ENCODE data around the gene CIB4.

Gene CIB4

DNA sequence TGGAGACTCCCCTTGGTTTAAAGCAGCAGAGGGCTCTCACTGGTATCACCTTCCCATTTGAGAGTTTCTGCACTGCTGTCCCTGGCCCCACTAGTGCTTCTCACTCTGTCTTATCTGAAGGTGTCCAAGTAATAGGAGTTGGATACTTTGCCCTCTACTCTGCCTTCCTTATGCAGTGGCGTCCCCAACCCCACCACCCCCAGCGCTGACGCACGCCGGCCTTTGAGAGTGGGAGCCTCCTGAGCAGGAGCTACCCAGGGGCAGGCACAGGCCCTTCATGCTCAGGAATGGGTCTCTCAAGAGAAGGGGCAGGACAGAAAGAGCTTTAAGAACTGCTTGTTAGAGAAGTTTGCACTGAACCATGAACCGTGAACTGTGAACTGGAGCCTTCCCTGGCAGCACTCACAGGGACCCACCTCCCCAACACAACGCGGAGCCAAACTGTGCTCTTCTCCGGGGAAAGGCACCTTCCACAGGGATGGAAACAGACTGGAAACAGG lies 3.3 kb downstream of the CIB4 start:
- no peak overlapping the region for H2AFZ ChIP-seq (ENCODE audit: low read depth, low read length)
- H3K4me2 ChIP-seq (ENCODE audit: insufficient read depth, low read length) = no peak overlapping the region
- no peaks in the 10 kb centered on the region for H3K9me3 ChIP-seq (ENCODE audit: insufficient read depth, low read length, severe bottlenecking)
- no peaks in the 10 kb centered on the region for H3K79me2 ChIP-seq (ENCODE audit: insufficient read depth, low read length)
- no peaks in the 10 kb centered on the region for H3K4me1 ChIP-seq (ENCODE audit: insufficient read depth, low read length)
- no peak overlapping the region for H3K27ac ChIP-seq (ENCODE audit: low read length)
- ATAC-seq (ENCODE audit: insufficient read depth, low read depth) = no peak
- H4K20me1 ChIP-seq (ENCODE audit: insufficient read depth, low read length) = no peaks in the 10 kb centered on the region
- no peaks in the 10 kb centered on the region for H3K36me3 ChIP-seq (ENCODE audit: insufficient read depth, low read length)
- H3K9ac ChIP-seq (ENCODE audit: low read depth, low read length) = no peak overlapping the region
- H3K27me3 ChIP-seq (ENCODE audit: insufficient read depth, low read length, poor library complexity) = peaks cover 30% of the 10 kb centered on the region
- no peak for DNase-seq
- TF ChIP-seq, protein P1, sequence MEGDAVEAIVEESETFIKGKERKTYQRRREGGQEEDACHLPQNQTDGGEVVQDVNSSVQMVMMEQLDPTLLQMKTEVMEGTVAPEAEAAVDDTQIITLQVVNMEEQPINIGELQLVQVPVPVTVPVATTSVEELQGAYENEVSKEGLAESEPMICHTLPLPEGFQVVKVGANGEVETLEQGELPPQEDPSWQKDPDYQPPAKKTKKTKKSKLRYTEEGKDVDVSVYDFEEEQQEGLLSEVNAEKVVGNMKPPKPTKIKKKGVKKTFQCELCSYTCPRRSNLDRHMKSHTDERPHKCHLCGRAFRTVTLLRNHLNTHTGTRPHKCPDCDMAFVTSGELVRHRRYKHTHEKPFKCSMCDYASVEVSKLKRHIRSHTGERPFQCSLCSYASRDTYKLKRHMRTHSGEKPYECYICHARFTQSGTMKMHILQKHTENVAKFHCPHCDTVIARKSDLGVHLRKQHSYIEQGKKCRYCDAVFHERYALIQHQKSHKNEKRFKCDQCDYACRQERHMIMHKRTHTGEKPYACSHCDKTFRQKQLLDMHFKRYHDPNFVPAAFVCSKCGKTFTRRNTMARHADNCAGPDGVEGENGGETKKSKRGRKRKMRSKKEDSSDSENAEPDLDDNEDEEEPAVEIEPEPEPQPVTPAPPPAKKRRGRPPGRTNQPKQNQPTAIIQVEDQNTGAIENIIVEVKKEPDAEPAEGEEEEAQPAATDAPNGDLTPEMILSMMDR (IDR thresholded peaks at IDR 0.05; ENCODE audit: borderline replicate concordance, extremely low read depth, low read length, poor library complexity, severe bottlenecking) = no peak
- TF ChIP-seq EZH2 (IDR thresholded peaks at IDR 0.05; ENCODE audit: borderline replicate concordance, low read depth, low read length, severe bottlenecking) = no peak
- H3K4me3 ChIP-seq (ENCODE audit: low read depth in 1 of 2, low read length in 2 of 2) = no peak overlapping the region

DNA sequence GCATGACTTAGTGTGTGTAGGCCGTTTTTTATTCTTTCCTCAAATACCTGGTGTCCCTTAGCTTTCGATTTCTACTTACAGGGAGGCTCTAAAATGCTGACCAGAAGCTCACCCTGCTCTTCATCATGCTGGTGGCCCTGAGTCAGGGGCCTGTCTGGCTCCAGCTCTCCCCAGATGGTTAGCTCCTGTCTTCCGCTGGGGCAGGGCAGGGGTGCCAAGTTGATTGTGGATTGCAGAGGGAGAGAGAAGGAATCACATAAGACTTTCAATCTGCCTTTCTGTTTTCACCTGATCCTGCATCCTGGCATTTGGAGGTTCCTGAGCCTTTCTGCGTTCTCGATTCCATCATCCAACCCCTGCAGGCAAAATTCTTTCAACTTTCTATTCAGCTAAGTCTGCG lies 4.2 kb downstream of the CIB4 start:
- Histone ChIP-seq H3K9me3 (ENCODE audit: insufficient read depth, low read length, severe bottlenecking) (no peaks in the 10 kb centered on the region), H3K4me3 (ENCODE audit: low read depth in 1 of 2, low read length in 2 of 2) (no peak overlapping the region), H3K36me3 (ENCODE audit: insufficient read depth, low read length) (no peaks in the 10 kb centered on the region), H3K4me1 (ENCODE audit: insufficient read depth, low read length) (no peaks in the 10 kb centered on the region), H4K20me1 (ENCODE audit: insufficient read depth, low read length) (no peaks in the 10 kb centered on the region), H3K9ac (ENCODE audit: low read depth, low read length) (no peak overlapping the region), H3K79me2 (ENCODE audit: insufficient read depth, low read length) (no peaks in the 10 kb centered on the region), H3K27me3 (ENCODE audit: insufficient read depth, low read length, poor library complexity) (peaks cover 30% of the 10 kb centered on the region), H2AFZ (ENCODE audit: low read depth, low read length) (no peak overlapping the region), H3K27ac (ENCODE audit: low read length) (no peak overlapping the region), H3K4me2 (ENCODE audit: insufficient read depth, low read length) (no peak overlapping the region)
- ATAC-seq (ENCODE audit: insufficient read depth, low read depth) = no peak
- DNase-seq = no peak
- no peak for TF ChIP-seq EZH2 (IDR thresholded peaks at IDR 0.05; ENCODE audit: borderline replicate concordance, low read depth, low read length, severe bottlenecking)

DNA sequence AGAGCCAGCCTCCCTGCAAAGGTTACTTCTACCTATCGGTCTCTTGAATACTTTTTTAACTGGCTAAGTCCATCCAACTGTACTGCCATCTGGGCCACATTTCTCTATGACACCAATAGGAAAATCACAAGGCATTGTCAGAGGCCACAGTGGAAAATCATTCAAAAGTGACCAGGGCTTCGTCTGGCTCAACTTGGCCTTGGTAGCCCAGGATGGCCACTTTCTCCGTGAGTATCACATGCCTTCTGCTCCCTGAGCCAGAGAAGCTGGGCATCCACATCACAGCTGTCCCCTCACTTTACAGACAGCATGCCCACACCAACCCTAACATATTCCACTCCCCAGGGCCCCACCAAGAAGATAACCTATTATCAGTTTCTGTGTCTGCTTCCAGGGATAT lies 5.8 kb downstream of the CIB4 start:
- H3K36me3 ChIP-seq (ENCODE audit: insufficient read depth, low read length) = no peaks in the 10 kb centered on the region
- no peaks in the 10 kb centered on the region for H3K4me1 ChIP-seq (ENCODE audit: insufficient read depth, low read length)
- no peaks in the 10 kb centered on the region for H3K9me3 ChIP-seq (ENCODE audit: insufficient read depth, low read length, severe bottlenecking)
- DNase-seq (no peak), ATAC-seq (ENCODE audit: insufficient read depth, low read depth) (no peak)
- no peaks in the 10 kb centered on the region for H3K79me2 ChIP-seq (ENCODE audit: insufficient read depth, low read length)
- H4K20me1 ChIP-seq (ENCODE audit: insufficient read depth, low read length) = no peaks in the 10 kb centered on the region
- H3K27ac ChIP-seq (ENCODE audit: low read length) = no peak overlapping the region
- H3K4me2 ChIP-seq (ENCODE audit: insufficient read depth, low read length) = no peak overlapping the region
- no peak overlapping the region for H3K4me3 ChIP-seq (ENCODE audit: low read depth in 1 of 2, low read length in 2 of 2)
- H3K9ac ChIP-seq (ENCODE audit: low read depth, low read length) = no peak overlapping the region
- TF ChIP-seq, protein P1 (IDR thresholded peaks at IDR 0.05; ENCODE audit: borderline replicate concordance, extremely low read depth, low read length, poor library complexity, severe bottlenecking) = no peak
- no peak for TF ChIP-seq EZH2 (IDR thresholded peaks at IDR 0.05; ENCODE audit: borderline replicate concordance, low read depth, low read length, severe bottlenecking)
- H3K27me3 ChIP-seq (ENCODE audit: insufficient read depth, low read length, poor library complexity) = peaks cover 30% of the 10 kb centered on the region
- no peak overlapping the region for H2AFZ ChIP-seq (ENCODE audit: low read depth, low read length)

DNA sequence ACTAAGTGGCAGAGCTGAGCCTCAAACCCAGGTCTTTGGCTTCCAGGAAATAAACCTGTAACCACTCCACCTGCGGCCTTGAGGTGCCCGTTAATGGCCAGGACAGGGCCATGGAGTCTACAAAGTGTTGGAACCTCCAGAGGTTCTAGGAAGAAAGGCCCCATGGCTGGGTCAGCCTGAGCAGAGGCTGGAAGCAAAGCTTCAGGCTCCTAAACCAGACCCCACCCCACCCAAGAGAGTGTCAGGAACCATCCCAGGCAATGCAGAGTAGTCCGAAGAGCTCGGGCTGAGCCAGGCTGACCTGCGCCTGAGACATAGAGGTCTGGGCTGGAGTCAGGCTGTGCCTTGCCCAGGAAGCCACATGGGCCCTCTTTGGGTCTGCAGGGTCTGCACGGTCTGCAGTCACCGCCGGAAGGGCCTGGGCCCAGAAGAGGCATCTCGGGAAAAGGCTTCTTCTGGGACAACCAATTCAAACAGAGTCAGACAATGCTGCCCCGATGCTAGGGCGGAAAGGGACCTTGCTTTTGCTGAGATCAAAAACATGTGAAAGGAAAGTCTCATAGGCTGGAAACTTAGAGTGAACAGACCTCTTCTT lies 6.4 kb downstream of the CIB4 start:
- Histone ChIP-seq H3K27me3 (ENCODE audit: insufficient read depth, low read length, poor library complexity) (peaks cover 35% of the 10 kb centered on the region), H4K20me1 (ENCODE audit: insufficient read depth, low read length) (no peaks in the 10 kb centered on the region), H3K27ac (ENCODE audit: low read length) (no peak overlapping the region), H3K4me2 (ENCODE audit: insufficient read depth, low read length) (no peak overlapping the region), H3K4me3 (ENCODE audit: low read depth in 1 of 2, low read length in 2 of 2) (no peak overlapping the region), H2AFZ (ENCODE audit: low read depth, low read length) (no peak overlapping the region), H3K79me2 (ENCODE audit: insufficient read depth, low read length) (no peaks in the 10 kb centered on the region), H3K36me3 (ENCODE audit: insufficient read depth, low read length) (no peaks in the 10 kb centered on the region), H3K4me1 (ENCODE audit: insufficient read depth, low read length) (no peaks in the 10 kb centered on the region), H3K9ac (ENCODE audit: low read depth, low read length) (no peak overlapping the region), H3K9me3 (ENCODE audit: insufficient read depth, low read length, severe bottlenecking) (no peaks in the 10 kb centered on the region)
- TF ChIP-seq EZH2 (IDR thresholded peaks at IDR 0.05; ENCODE audit: borderline replicate concordance, low read depth, low read length, severe bottlenecking) = no peak
- TF ChIP-seq, protein P1 (IDR thresholded peaks at IDR 0.05; ENCODE audit: borderline replicate concordance, extremely low read depth, low read length, poor library complexity, severe bottlenecking) = no peak
- no peak for ATAC-seq (ENCODE audit: insufficient read depth, low read depth)
- DNase-seq = no peak

Data from DND-41 (cell line).